NCI-H1694 (cell line): ENCODE measurements around the gene WNT8A.

Source experiments
- DNase-seq: peaks from one replicate; lab custom pipeline; 2025; lab: John Stamatoyannopoulos, UW

The WNT8A gene

GRCh38 chr5:138091685-138092084, 7.9 kb downstream of the WNT8A start:
- no peak for DNase-seq

- no peak for DNase-seq
Observed at GRCh38 chr5:138092301-138092700, 8.5 kb downstream of the WNT8A start.

- DNase-seq, result no peak
Observed at GRCh38 chr5:138093036-138093435, 9.2 kb downstream of the WNT8A start.

GRCh38 chr5:138095100-138095907, 11.5 kb downstream of the WNT8A start:
- DNase-seq, result no peak

GRCh38 chr5:138096363-138096762, 12.5 kb downstream of the WNT8A start:
- no peak for DNase-seq

GRCh38 chr5:138096997-138097828, 13.4 kb downstream of the WNT8A start:
- no peak for DNase-seq

GRCh38 chr5:138102454-138103318, 18.9 kb downstream of the WNT8A start:
- no peak for DNase-seq

- DNase-seq, result no peak
Observed at GRCh38 chr5:138103319-138103637, 19.4 kb downstream of the WNT8A start.

GRCh38 chr5:138105709-138106108, 21.9 kb downstream of the WNT8A start:
- DNase-seq, result no peak

- DNase-seq, result no peak
Observed at GRCh38 chr5:138107213-138107612, 23.4 kb downstream of the WNT8A start.

- no peak for DNase-seq
Observed at GRCh38 chr5:138109463-138110265, 25.8 kb downstream of the WNT8A start.

- DNase-seq, result no peak
Observed at GRCh38 chr5:138110266-138110963, 26.6 kb downstream of the WNT8A start.

GRCh38 chr5:138111181-138111580, 27.3 kb downstream of the WNT8A start:
- DNase-seq, result no peak

GRCh38 chr5:138111937-138112336, 28.1 kb downstream of the WNT8A start:
- no peak for DNase-seq

GRCh38 chr5:138115254-138115653, 31.4 kb downstream of the WNT8A start:
- no peak for DNase-seq

- DNase-seq, result no peak
Observed at GRCh38 chr5:138128334-138128733, 44.5 kb downstream of the WNT8A start.

GRCh38 chr5:138129347-138129746, 45.5 kb downstream of the WNT8A start:
- no peak for DNase-seq

GRCh38 chr5:138132543-138132942, 48.7 kb downstream of the WNT8A start:
- DNase-seq, result no peak

GRCh38 chr5:138138949-138139780, 55.3 kb downstream of the WNT8A start, which contains the start of gene NME5:
TSS of gene NME5 (minus strand) at chr5:138139428. CDS start at chr5:138138780, 648 bp downstream.
- no peak for DNase-seq

GRCh38 chr5:138139781-138140090, 55.9 kb downstream of the WNT8A start:
- DNase-seq, result no peak
